Activated CD8-positive, alpha-beta memory T cell treated with anti-CD3 and anti-CD28 coated beads, Interleukin-2, amount 50 U/mL, for 24 hours (primary cell): ENCODE measurements around the gene SSTR4.

Experiments used
- DNase-seq: peaks from one replicate; pipeline ENCODE4 v3.0.0-alpha.2; 2020; ENCODE audit errors: extremely low read depth

Gene SSTR4

GRCh38 chr20:23086931-23087411, 51.9 kb downstream of the SSTR4 start:
- DNase-seq: no peak

- DNase-seq: no peak
These were observed 52.6 kb downstream of the SSTR4 start for GRCh38 chr20:23087587-23088251.
